Right lobe of liver (tissue), 4 donors: ENCODE data around the gene AGBL5.

Source experiments
- POLR2A ChIP-seq: fragments of 450-650 bp; IDR thresholded peaks from one replicate; pipeline ENCODE4 v1.6.1; 2017; ENCODE audit warnings: antibody characterized with exemption, mild to moderate bottlenecking
- TF ChIP-seq, protein P1 (sequence below), 4 donors: fragments of 200-600 bp in 3 of 4; fragments of 450-650 bp in 1 of 4; IDR thresholded peaks; one replicate each; pipeline versions ENCODE4 v1.5.1 to v1.8.0; 2016 to 2022; ENCODE audit warnings: antibody characterized with exemption in 4 of 4, mild to moderate bottlenecking in 2 of 4
- donor health status: DM: no; HTN: no; CAD: no.
- donor health status: DM: no; HTN: no; CAD: no.
- donor health status: DM: no; HTN: yes; CAD: no.

DNA sequence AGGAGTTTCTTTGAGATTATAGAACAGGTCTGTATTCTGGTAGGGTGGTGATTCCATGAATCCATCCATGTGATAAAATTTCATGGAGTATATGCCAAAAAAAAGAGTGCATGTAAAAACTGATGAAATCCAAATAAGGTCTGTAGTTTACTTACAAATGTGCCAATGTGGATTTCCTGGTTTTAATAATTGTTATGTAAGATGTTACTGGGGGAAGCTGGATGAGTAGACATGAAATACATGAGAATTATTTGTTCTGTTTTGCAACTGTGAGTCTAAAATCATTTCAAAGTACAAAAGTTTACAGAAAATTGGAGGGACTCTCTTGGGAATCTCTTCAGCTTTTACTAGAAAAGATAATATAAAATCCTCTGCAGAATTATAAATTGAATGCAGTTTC lies 42.4 kb upstream of the AGBL5 start:
- TF ChIP-seq, protein P1, sequence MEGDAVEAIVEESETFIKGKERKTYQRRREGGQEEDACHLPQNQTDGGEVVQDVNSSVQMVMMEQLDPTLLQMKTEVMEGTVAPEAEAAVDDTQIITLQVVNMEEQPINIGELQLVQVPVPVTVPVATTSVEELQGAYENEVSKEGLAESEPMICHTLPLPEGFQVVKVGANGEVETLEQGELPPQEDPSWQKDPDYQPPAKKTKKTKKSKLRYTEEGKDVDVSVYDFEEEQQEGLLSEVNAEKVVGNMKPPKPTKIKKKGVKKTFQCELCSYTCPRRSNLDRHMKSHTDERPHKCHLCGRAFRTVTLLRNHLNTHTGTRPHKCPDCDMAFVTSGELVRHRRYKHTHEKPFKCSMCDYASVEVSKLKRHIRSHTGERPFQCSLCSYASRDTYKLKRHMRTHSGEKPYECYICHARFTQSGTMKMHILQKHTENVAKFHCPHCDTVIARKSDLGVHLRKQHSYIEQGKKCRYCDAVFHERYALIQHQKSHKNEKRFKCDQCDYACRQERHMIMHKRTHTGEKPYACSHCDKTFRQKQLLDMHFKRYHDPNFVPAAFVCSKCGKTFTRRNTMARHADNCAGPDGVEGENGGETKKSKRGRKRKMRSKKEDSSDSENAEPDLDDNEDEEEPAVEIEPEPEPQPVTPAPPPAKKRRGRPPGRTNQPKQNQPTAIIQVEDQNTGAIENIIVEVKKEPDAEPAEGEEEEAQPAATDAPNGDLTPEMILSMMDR (IDR thresholded peaks at IDR 0.05): no peak
- no peak for TF ChIP-seq POLR2A
